Esophagus squamous epithelium (tissue), 5 donors: ENCODE measurements around the gene WWOX. TPM values are rescaled to one million over a fixed set of nuclear protein-coding genes. Genes with fewer than 3 reads are reported as not detected.

Experiments
- DNase-seq: peaks from one replicate; lab custom pipeline; 2025; lab: John Stamatoyannopoulos, UW
- H3K27ac ChIP-seq, 4 donors: fragments of 200-600 bp; sonication (generic); one replicate each; pipeline ENCODE4 v1.5.1; 2016 to 2019; ENCODE audit warnings: mild to moderate bottlenecking in 1 of 4
- H3K27me3 ChIP-seq, 4 donors: fragments of 200-600 bp; sonication (generic); 1 replicate in 3 of 4; 2 replicates in 1 of 4; pipeline versions ENCODE4 v1.5.1 to v1.6.0; 2017 to 2021; ENCODE audit warnings: antibody characterized with exemption in 1 of 4
- H3K36me3 ChIP-seq, 3 donors: fragments of 200-600 bp; sonication (generic); one replicate each; pipeline ENCODE4 v1.5.1; 2016 to 2019
- H3K4me1 ChIP-seq, 3 donors: fragments of 200-600 bp; sonication (generic); one replicate each; pipeline ENCODE4 v1.5.1; 2017 to 2019
- H3K4me3 ChIP-seq, 4 donors: fragments of 200-600 bp; sonication (generic); 1 replicate in 3 of 4; 2 replicates in 1 of 4; pipeline ENCODE4 v1.5.1; 2016 to 2019; ENCODE audit warnings: mild to moderate bottlenecking in 2 of 4, moderate library complexity in 1 of 4
- H3K9me3 ChIP-seq, 3 donors: fragments of 200-600 bp; sonication (generic); one replicate each; pipeline ENCODE4 v1.5.1; 2016 to 2019
- POLR2A ChIP-seq, 4 donors: fragments of 450-650 bp; IDR thresholded peaks; one replicate each; pipeline ENCODE4 v1.6.1; 2017; ENCODE audit warnings: antibody characterized with exemption in 4 of 4, mild to moderate bottlenecking in 4 of 4, moderate library complexity in 3 of 4
- WGBS, 2 donors: methylation state at CpG; one replicate each; pipeline ENCODE4 v1.1.5; 2018; 5-methylcytosine and 5-hydroxymethylcytosine counted together
- intact Hi-C: fragments of 100-400 bp; cut with DNase I; formaldehyde crosslinking; loops from one replicate; pipeline ENCODE4 v1.15.0; 2022
- total RNA-seq, 4 donors: library from RNA; depleted of rRNA; stranded (reverse); fragments of >200 nt; gene quantifications; one replicate each; pipeline ENCODE4 v1.1.0, GENCODE V29; 2016
- TF ChIP-seq, protein P1 (sequence below), 6 experiments: fragments of 450-650 bp in 4 of 6; fragments of 200-600 bp in 2 of 6; sonication (generic) in 2 of 6; IDR thresholded peaks; one replicate each; pipeline ENCODE4 v1.5.1; 2016 to 2019; ENCODE audit warnings: antibody characterized with exemption in 6 of 6, mild to moderate bottlenecking in 4 of 6, moderate library complexity in 4 of 6
- donor health status: DM: yes; HTN: yes; CAD: no.

The WWOX gene
- total RNA-seq, 4 donors from 2014 or later: 20.9 to 31.1 (median 27.5) TPM

DNA sequence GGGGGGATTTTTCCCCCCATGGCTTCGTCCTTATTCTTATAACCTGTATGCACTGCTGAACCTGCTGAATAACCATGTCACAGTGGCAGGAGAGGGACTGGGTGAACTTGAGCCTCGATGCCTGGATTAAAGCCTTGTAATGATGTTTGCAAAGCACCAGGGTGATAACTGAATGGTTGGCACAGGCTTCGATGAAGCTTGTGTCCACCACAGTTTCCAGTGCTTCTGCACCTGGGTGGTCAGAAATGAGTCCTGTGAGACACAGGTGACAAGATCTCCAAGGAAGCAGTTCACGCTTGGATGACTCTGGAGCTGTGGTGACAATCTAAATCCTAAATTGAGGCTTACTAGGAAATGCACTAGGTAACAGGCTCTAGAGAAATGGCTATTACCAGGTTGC, 771.8 kb downstream of the WWOX start:
- DNase-seq: no peak
- no peaks in the 10 kb centered on the region for H3K36me3 ChIP-seq
- no peaks in the 10 kb centered on the region for H3K9me3 ChIP-seq
- H3K27ac ChIP-seq: no peak overlapping the region
- 83 to 84% methylated on average over 4 of the region's 4 CpGs for WGBS, 2 donors
- no peaks in the 10 kb centered on the region for H3K4me1 ChIP-seq
- no peaks in the 10 kb centered on the region for H3K27me3 ChIP-seq
- H3K4me3 ChIP-seq: no peak overlapping the region
- TF ChIP-seq POLR2A (IDR thresholded peaks at IDR 0.05): no peak
- TF ChIP-seq, protein P1, sequence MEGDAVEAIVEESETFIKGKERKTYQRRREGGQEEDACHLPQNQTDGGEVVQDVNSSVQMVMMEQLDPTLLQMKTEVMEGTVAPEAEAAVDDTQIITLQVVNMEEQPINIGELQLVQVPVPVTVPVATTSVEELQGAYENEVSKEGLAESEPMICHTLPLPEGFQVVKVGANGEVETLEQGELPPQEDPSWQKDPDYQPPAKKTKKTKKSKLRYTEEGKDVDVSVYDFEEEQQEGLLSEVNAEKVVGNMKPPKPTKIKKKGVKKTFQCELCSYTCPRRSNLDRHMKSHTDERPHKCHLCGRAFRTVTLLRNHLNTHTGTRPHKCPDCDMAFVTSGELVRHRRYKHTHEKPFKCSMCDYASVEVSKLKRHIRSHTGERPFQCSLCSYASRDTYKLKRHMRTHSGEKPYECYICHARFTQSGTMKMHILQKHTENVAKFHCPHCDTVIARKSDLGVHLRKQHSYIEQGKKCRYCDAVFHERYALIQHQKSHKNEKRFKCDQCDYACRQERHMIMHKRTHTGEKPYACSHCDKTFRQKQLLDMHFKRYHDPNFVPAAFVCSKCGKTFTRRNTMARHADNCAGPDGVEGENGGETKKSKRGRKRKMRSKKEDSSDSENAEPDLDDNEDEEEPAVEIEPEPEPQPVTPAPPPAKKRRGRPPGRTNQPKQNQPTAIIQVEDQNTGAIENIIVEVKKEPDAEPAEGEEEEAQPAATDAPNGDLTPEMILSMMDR (IDR thresholded peaks at IDR 0.05): no peak
- intact Hi-C loops: no loop called here

GRCh38 chr16:78876671-78877070, 777.2 kb downstream of the WWOX start:
- no peak for DNase-seq
- Histone ChIP-seq H3K36me3 (no peaks in the 10 kb centered on the region), H3K27me3 (no peaks in the 10 kb centered on the region), H3K27ac (no peak overlapping the region), H3K9me3 (no peaks in the 10 kb centered on the region), H3K4me1 (no peaks in the 10 kb centered on the region), H3K4me3 (no peak overlapping the region)
- 50 to 79% methylated on average over 2 of the region's 2 CpGs for WGBS, 2 donors
- intact Hi-C loops: no loop called here
- no peak for TF ChIP-seq POLR2A (IDR thresholded peaks at IDR 0.05)
- TF ChIP-seq, protein P1 (IDR thresholded peaks at IDR 0.05): no peak

DNA sequence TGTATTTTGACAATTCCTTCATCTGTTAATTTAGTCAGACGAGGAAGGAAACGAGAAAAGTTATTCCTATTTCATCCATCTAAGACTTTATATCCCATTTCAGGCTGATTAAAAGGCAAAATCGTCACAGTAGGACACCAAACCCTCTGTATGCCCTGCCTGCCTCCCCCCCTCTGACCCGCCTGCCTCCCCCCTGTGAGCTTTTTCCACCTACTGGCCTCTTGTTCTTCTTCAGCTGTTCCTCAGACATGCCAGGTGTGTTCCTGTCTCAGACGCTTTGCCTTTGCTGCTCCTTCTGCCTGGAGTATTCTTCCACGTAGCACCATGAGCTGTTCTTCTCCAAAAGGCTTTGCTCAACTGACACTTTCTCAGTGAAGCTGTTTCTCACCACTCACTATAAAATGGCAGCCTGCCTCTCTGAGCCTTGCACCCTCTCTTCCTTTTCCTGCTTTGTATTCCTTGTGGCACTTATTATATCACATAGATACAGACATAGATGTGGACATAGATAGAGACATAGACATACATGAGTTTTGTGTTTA, 777.7 kb downstream of the WWOX start:
- H3K4me1 ChIP-seq: no peaks in the 10 kb centered on the region
- no peak overlapping the region for H3K4me3 ChIP-seq
- H3K27me3 ChIP-seq: no peaks in the 10 kb centered on the region
- intact Hi-C loops: no loop called here
- no peak overlapping the region for H3K27ac ChIP-seq
- no peaks in the 10 kb centered on the region for H3K9me3 ChIP-seq
- TF ChIP-seq POLR2A (IDR thresholded peaks at IDR 0.05): no peak
- TF ChIP-seq, protein P1 (IDR thresholded peaks at IDR 0.05): no peak
- 79 to 81% methylated on average over 5 to 6 of the region's 6 CpGs for WGBS, 2 donors
- no peak for DNase-seq
- H3K36me3 ChIP-seq: no peaks in the 10 kb centered on the region

DNA sequence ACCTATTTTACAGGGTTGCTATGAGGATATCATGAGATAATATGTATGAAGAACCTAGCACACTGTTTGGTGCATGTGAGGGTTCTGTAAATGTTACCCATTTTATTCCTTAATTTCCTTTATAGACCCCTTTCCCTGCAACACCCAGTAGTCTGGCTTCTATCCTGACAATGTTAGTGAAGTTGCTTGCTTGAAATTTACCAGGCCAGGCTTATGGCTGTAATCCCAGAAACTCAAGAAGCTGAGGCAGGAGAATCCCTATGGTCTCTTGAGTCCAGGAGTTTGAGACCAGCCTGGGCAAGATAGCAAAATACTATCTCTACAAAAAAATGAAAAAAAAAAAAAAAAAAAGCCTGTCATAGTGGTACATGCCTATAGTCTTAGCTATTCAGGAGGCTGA, 779.1 kb downstream of the WWOX start:
- intact Hi-C loops: no loop called here
- H3K4me1 ChIP-seq: no peaks in the 10 kb centered on the region
- TF ChIP-seq, protein P1 (IDR thresholded peaks at IDR 0.05): no peak
- no peak for TF ChIP-seq POLR2A (IDR thresholded peaks at IDR 0.05)
- H3K36me3 ChIP-seq: no peaks in the 10 kb centered on the region
- no peak overlapping the region for H3K4me3 ChIP-seq
- no peak overlapping the region for H3K27ac ChIP-seq
- H3K9me3 ChIP-seq: no peaks in the 10 kb centered on the region
- no peak for DNase-seq
- no peaks in the 10 kb centered on the region for H3K27me3 ChIP-seq

DNA sequence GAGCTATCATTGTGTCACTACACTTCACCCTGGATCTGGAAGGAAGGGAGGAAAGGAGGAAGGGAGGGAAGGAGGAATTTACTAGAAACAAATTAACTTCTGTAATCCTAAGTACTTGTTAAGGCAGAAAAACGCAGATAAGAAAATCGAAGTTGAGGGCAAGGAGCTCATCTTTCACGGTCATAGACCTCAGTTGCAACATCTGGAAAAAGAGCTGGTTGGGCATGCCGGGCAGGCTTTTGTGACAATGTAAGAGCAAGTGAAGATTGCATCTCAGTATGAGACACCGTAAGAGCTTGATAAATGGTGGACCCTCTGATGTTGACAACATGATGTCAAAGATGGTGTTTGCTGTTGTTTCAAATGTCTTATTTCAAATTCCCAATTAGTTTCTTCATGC, 779.6 kb downstream of the WWOX start:
- TF ChIP-seq POLR2A (IDR thresholded peaks at IDR 0.05): no peak
- TF ChIP-seq, protein P1 (IDR thresholded peaks at IDR 0.05): no peak
- no peak for DNase-seq
- intact Hi-C loops: no loop called here
- Histone ChIP-seq H3K9me3 (no peaks in the 10 kb centered on the region), H3K36me3 (no peaks in the 10 kb centered on the region), H3K4me3 (no peak overlapping the region), H3K27ac (no peak overlapping the region), H3K27me3 (no peaks in the 10 kb centered on the region), H3K4me1 (no peaks in the 10 kb centered on the region)
- 82 to 89% methylated on average over 5 of the region's 5 CpGs for WGBS, 2 donors
